Panc1 (cell line): Measurements from ENCODE around the gene FEN1. TPM values are rescaled to one million over a fixed set of nuclear protein-coding genes. Genes with fewer than 3 reads are reported as not detected.

Source experiments
- ATAC-seq: fragments of 200-7000 bp; cut with Tn5 transposase; 2 replicates; pipeline ENCODE4 v1.9.1; 2020; ENCODE audit warnings: mild to moderate bottlenecking, moderate library complexity
- BruUV-seq: library from RNA; stranded (reverse); fragments of 400-500 nt; replicated peaks from 2 replicates; lab custom pipeline; 2021; lab: Mats Ljungman, UMichigan
- CTCF ChIA-PET: fragments of 300-600 bp; sonication (Branson Sonifier 250); formaldehyde crosslinking; loops from one replicate; lab custom pipeline; 2022; ENCODE audit warnings: antibody characterized with exemption; lab: Charles Lee
- POLR2A ChIA-PET: fragments of 300-600 bp; sonication (Branson Sonifier 250); formaldehyde crosslinking; loops from one replicate; lab custom pipeline; 2022; ENCODE audit warnings: antibody characterized with exemption; lab: Charles Lee
- DNase-seq: peaks from one replicate; pipeline ENCODE4 v3.0.0-alpha.2; 2010; ENCODE audit warnings: low read depth, low spot score
- H3K27ac ChIP-seq: 2 replicates; pipeline ENCODE4 v1.5.1; 2011; ENCODE audit warnings: mild to moderate bottlenecking, low read length, inconsistent platforms
- H3K27me3 ChIP-seq: fragments of 200-500 bp; sonication (Bioruptor generic); 2 replicates; pipeline ENCODE4 v1.6.0; 2014; ENCODE audit warnings: low read length, inconsistent platforms; ENCODE audit not compliant: control insufficient read depth, insufficient read depth
- H3K36me3 ChIP-seq: fragments of 200-500 bp; sonication (Bioruptor generic); 2 replicates; pipeline ENCODE4 v1.5.1; 2014; ENCODE audit warnings: inconsistent platforms, mild to moderate bottlenecking, low read length, moderate library complexity; ENCODE audit not compliant: control insufficient read depth, insufficient read depth
- H3K4me1 ChIP-seq: 2 replicates; pipeline ENCODE4 v1.5.1; 2011; ENCODE audit warnings: inconsistent platforms, mild to moderate bottlenecking, low read length, moderate library complexity; ENCODE audit not compliant: control insufficient read depth, insufficient read depth
- H3K4me3 ChIP-seq, 2 experiments: 2 replicates each; pipeline ENCODE4 v1.5.1; 2011 to 2012; ENCODE audit warnings: low read depth in 2 of 2, low read length in 2 of 2, mild to moderate bottlenecking in 2 of 2, inconsistent platforms in 1 of 2, moderate library complexity in 1 of 2
- H3K9me3 ChIP-seq: fragments of 200-500 bp; sonication (Bioruptor generic); 2 replicates; pipeline ENCODE4 v1.5.1; 2014; ENCODE audit warnings: low read depth, mild to moderate bottlenecking, inconsistent platforms, low read length, moderate library complexity; ENCODE audit not compliant: control insufficient read depth, insufficient read depth
- CTCF ChIP-seq: fragments of 450-650 bp; IDR thresholded peaks from 2 replicates; pipeline ENCODE4 v1.5.1; 2017; ENCODE audit warnings: mild to moderate bottlenecking
- POLR2AphosphoS5 ChIP-seq: IDR thresholded peaks from 2 replicates; pipeline ENCODE4 v1.6.1; 2012; ENCODE audit warnings: mild to moderate bottlenecking, low read depth, low read length, moderate library complexity
- SIN3A ChIP-seq: IDR thresholded peaks from 2 replicates; pipeline ENCODE4 v1.6.1; 2012; ENCODE audit warnings: low read depth, mild to moderate bottlenecking, low read length, moderate library complexity, borderline replicate concordance; ENCODE audit not compliant: insufficient read depth
- TCF7L2 ChIP-seq: IDR thresholded peaks from 2 replicates; pipeline ENCODE4 v1.6.1; 2011; ENCODE audit warnings: mild to moderate bottlenecking, low read depth, low read length, inconsistent platforms
- in situ Hi-C: cut with HindIII; loops from 2 replicates; pipeline ENCODE4 v1.10.0; 2016; ENCODE audit warnings: low sequenced_read_pairs, low pct_unique_long_range_greater_than_20kb
- intact Hi-C: fragments of 100-400 bp; cut with micrococcal nuclease; formaldehyde crosslinking; loops from one replicate; pipeline ENCODE4 v1.10.0; 2022; ENCODE audit not compliant: unreplicated experiment
- total RNA-seq: library from RNA; stranded (reverse); gene quantifications from one replicate; pipeline ENCODE4 v1.2.1, GENCODE V29; 2021; ENCODE audit not compliant: unreplicated experiment
- TF ChIP-seq, protein P1 (sequence below), 2 experiments: IDR thresholded peaks; 2 replicates each; pipeline ENCODE4 v1.6.1; 2011 to 2012; ENCODE audit warnings: low read depth in 2 of 2, control low read depth in 1 of 2, low read length in 1 of 2, mild to moderate bottlenecking in 1 of 2, moderate library complexity in 1 of 2; ENCODE audit not compliant: insufficient read depth in 1 of 2

FEN1 gene
- total RNA-seq, 1 experiment from 2014 or later = 67.6 TPM

DNA sequence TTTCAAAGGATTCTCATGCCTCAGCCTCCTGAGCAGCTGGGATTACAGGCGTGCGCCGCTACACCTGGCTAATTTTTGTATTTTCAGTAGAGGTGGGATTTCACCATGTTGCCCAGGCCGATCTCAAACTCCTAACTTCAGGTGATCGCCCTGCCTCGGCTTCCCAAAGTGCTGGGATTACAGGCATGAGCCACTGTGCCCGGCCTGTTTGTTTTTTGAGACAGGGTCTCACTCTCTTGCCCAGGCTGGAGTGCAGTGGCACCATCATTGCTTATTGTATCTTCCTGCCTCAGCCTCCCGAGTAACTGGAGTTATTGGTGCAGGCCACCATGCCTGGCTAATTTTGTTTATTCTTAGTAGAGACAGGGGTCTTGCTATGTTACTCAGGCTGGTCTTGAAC is 43.5 kb downstream of the FEN1 start:
- intact Hi-C loops (no loop called here), in situ Hi-C loops (no loop called here)
- no peaks in the 10 kb centered on the region for H3K27me3 ChIP-seq
- ChIA-PET CTCF (no interaction called here), POLR2A (interaction anchor here (1.4 kb wide), 1 partner anchor 21 kb away, joined by 3 read pairs; no protein-coding TSS in a partner anchor)
- BruUV-seq = no TSS peak
- no peak overlapping the region for H3K4me3 ChIP-seq
- DNase-seq (no peak), ATAC-seq (no peak)
- peaks cover 44% of the 10 kb centered on the region for H3K4me1 ChIP-seq
- H3K36me3 ChIP-seq = no peaks in the 10 kb centered on the region
- no peak overlapping the region for H3K27ac ChIP-seq
- TF ChIP-seq CTCF (no peak), TCF7L2 (no peak), POLR2AphosphoS5 (no peak), SIN3A (no peak)
- TF ChIP-seq, protein P1, sequence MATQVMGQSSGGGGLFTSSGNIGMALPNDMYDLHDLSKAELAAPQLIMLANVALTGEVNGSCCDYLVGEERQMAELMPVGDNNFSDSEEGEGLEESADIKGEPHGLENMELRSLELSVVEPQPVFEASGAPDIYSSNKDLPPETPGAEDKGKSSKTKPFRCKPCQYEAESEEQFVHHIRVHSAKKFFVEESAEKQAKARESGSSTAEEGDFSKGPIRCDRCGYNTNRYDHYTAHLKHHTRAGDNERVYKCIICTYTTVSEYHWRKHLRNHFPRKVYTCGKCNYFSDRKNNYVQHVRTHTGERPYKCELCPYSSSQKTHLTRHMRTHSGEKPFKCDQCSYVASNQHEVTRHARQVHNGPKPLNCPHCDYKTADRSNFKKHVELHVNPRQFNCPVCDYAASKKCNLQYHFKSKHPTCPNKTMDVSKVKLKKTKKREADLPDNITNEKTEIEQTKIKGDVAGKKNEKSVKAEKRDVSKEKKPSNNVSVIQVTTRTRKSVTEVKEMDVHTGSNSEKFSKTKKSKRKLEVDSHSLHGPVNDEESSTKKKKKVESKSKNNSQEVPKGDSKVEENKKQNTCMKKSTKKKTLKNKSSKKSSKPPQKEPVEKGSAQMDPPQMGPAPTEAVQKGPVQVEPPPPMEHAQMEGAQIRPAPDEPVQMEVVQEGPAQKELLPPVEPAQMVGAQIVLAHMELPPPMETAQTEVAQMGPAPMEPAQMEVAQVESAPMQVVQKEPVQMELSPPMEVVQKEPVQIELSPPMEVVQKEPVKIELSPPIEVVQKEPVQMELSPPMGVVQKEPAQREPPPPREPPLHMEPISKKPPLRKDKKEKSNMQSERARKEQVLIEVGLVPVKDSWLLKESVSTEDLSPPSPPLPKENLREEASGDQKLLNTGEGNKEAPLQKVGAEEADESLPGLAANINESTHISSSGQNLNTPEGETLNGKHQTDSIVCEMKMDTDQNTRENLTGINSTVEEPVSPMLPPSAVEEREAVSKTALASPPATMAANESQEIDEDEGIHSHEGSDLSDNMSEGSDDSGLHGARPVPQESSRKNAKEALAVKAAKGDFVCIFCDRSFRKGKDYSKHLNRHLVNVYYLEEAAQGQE (IDR thresholded peaks at IDR 0.05; ENCODE audit: insufficient read depth in 1 of 2, low read depth in 2 of 2, low read length in 1 of 2) = no peak
- no peaks in the 10 kb centered on the region for H3K9me3 ChIP-seq

DNA sequence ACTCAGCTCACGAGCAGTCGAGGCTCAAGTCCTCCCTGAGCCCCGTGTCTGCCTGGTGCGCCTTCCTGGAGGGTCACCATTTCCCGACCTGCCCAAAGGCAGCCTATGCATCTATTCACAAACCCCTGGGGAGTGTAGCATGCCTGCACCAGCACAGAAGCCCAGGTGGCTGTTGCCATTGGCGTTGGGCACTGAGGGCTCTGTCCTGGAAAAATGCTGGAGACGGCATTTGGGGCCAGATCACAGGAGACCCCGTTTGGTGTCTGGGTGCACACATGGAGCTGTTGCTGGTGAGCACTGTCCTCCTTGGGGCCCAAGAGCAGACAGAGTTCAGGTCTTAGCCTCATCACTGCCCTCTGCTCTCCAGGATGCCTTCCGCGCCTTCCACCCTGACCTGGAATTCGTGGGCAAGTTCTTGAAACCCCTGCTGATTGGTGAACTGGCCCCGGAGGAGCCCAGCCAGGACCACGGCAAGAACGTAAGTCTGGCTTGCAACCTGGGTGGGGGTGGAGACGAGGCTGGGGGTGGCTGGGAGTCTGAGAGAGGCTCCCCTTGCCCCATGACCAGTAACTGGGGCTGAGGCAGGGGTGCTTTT is 44.8 kb downstream of the FEN1 start:
- TF ChIP-seq, protein P1 (IDR thresholded peaks at IDR 0.05; ENCODE audit: insufficient read depth in 1 of 2, low read depth in 2 of 2, low read length in 1 of 2) = no peak
- TF ChIP-seq SIN3A (no peak), POLR2AphosphoS5 (no peak; the same call in 1 of the 2 replicates), TCF7L2 (no peak), CTCF (no peak)
- no peaks in the 10 kb centered on the region for H3K9me3 ChIP-seq
- no peaks in the 10 kb centered on the region for H3K36me3 ChIP-seq
- DNase-seq (no peak), ATAC-seq (no peak)
- peaks cover 32% of the 10 kb centered on the region for H3K4me1 ChIP-seq
- H3K27ac ChIP-seq = no peak overlapping the region
- no peaks in the 10 kb centered on the region for H3K27me3 ChIP-seq
- TSS peak; percentile 7 for BruUV-seq
- POLR2A ChIA-PET = no interaction called here
- intact Hi-C loops (no loop called here), in situ Hi-C loops (no loop called here)
- CTCF ChIA-PET = no interaction called here
- no peak overlapping the region for H3K4me3 ChIP-seq
